Smooth muscle cell (in vitro differentiated cells): Measurements from ENCODE around the gene RASGEF1C. TPM values are rescaled to one million over a fixed set of nuclear protein-coding genes. Genes with fewer than 3 reads are reported as not detected.

ENCODE experiments used
- DNase-seq: peaks from one replicate; lab custom pipeline; 2025; ENCODE audit not compliant: unreplicated experiment; lab: John Stamatoyannopoulos, UW
- H2AFZ ChIP-seq: fragments of 200-600 bp; sonication (generic); 2 replicates; pipeline ENCODE4 v1.6.0; 2016; ENCODE audit warnings: antibody characterized with exemption, low read depth, mild to moderate bottlenecking
- H3F3A ChIP-seq: fragments of 200-600 bp; sonication (generic); 2 replicates; pipeline ENCODE4 v1.6.0; 2017; ENCODE audit warnings: antibody characterized with exemption, low read depth
- H3K27ac ChIP-seq: fragments of 200-600 bp; sonication (generic); 2 replicates; pipeline ENCODE4 v1.5.1; 2016; ENCODE audit warnings: low read depth, mild to moderate bottlenecking
- H3K27me3 ChIP-seq: fragments of 200-600 bp; sonication (generic); 2 replicates; pipeline ENCODE4 v1.6.1; 2016; ENCODE audit warnings: low read depth, mild to moderate bottlenecking
- H3K36me3 ChIP-seq: fragments of 200-600 bp; sonication (generic); 2 replicates; pipeline ENCODE4 v1.5.1; 2016; ENCODE audit warnings: low read depth
- H3K4me1 ChIP-seq: fragments of 200-600 bp; sonication (generic); 2 replicates; pipeline ENCODE4 v1.5.1; 2016; ENCODE audit warnings: low read depth
- H3K4me2 ChIP-seq: fragments of 200-600 bp; sonication (generic); 2 replicates; pipeline ENCODE4 v1.6.0; 2016; ENCODE audit warnings: mild to moderate bottlenecking
- H3K4me3 ChIP-seq: fragments of 200-600 bp; sonication (generic); 2 replicates; pipeline ENCODE4 v1.5.1; 2016; ENCODE audit warnings: mild to moderate bottlenecking
- H3K79me2 ChIP-seq: fragments of 200-600 bp; sonication (generic); 2 replicates; pipeline ENCODE4 v1.6.0; 2016; ENCODE audit warnings: low read depth, mild to moderate bottlenecking
- H3K9ac ChIP-seq: fragments of 200-600 bp; sonication (generic); 2 replicates; pipeline ENCODE4 v1.6.0; 2016; ENCODE audit warnings: low read depth
- H3K9me3 ChIP-seq: fragments of 200-600 bp; sonication (generic); replicated peaks from 2 replicates; pipeline ENCODE4 v1.5.1; 2016; ENCODE audit warnings: low read depth
- H4K20me1 ChIP-seq: fragments of 200-600 bp; sonication (generic); 2 replicates; pipeline ENCODE4 v1.6.0; 2016; ENCODE audit warnings: low read depth
- WGBS: methylation state at CpG from one replicate; pipeline ENCODE4 v1.1.7; 2016; ENCODE audit warnings: low lambda C conversion rate; 5-methylcytosine and 5-hydroxymethylcytosine counted together
- polyA plus RNA-seq: library from polyadenylated mRNA; unstranded; fragments of >200 nt; fragmentation: Nextera tagmentation; extraction: Ambion mirVana; gene quantifications from 2 replicates; pipeline ENCODE4 v1.2.1, GENCODE V29; 2016
- total RNA-seq: library from RNA; depleted of rRNA; stranded (reverse); fragments of >200 nt; gene quantifications from 2 replicates; pipeline ENCODE4 v1.2.3, GENCODE V29; 2014
- TF ChIP-seq, protein P1 (sequence below): fragments of 200-600 bp; sonication (generic); IDR thresholded peaks from 2 replicates; pipeline ENCODE4 v1.5.1; 2017; ENCODE audit warnings: borderline replicate concordance, mild to moderate bottlenecking, antibody characterized with exemption; ENCODE audit not compliant: insufficient read depth, poor library complexity, severe bottlenecking

RASGEF1C gene
- total and polyA plus RNA-seq, 2 experiments from 2014 or later, result 0.14 TPM; not detected in 1

DNA sequence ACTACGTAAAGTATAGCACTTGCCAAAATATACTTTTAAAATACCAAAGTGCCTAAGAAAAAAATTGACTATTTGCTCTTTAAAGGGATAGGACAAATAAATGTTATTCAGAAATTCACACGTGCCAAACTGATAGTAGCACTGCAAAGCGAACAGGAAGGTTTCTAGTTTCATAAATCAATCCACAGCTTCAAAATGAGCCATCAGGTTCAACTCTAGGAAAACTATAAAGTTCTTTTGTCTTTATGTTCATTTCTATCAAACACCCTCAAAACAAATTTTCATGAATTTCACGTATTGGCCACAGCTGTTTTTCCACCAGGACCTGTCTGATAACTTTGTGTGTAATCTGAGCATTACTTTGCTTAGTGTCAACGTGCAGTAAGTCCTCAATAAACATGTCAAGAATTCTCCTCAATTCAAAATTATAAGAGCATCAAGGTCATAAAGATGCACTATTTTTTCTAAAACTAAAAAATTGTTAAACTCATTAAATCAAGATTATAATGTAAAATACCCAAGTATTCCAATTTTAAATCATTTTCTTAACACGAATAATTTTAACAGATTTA lies 140.4 kb downstream of the RASGEF1C start:
- TF ChIP-seq, protein P1, sequence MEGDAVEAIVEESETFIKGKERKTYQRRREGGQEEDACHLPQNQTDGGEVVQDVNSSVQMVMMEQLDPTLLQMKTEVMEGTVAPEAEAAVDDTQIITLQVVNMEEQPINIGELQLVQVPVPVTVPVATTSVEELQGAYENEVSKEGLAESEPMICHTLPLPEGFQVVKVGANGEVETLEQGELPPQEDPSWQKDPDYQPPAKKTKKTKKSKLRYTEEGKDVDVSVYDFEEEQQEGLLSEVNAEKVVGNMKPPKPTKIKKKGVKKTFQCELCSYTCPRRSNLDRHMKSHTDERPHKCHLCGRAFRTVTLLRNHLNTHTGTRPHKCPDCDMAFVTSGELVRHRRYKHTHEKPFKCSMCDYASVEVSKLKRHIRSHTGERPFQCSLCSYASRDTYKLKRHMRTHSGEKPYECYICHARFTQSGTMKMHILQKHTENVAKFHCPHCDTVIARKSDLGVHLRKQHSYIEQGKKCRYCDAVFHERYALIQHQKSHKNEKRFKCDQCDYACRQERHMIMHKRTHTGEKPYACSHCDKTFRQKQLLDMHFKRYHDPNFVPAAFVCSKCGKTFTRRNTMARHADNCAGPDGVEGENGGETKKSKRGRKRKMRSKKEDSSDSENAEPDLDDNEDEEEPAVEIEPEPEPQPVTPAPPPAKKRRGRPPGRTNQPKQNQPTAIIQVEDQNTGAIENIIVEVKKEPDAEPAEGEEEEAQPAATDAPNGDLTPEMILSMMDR, result no peak
- no peak for DNase-seq
- Histone ChIP-seq H3K9me3 (no peaks in the 10 kb centered on the region), H3K4me3 (no peak overlapping the region), H3K36me3 (no peaks in the 10 kb centered on the region), H3K4me1 (peaks cover 34% of the 10 kb centered on the region), H3K27ac (no peak overlapping the region), H2AFZ (no peak overlapping the region), H4K20me1 (peaks cover 67% of the 10 kb centered on the region), H3K4me2 (no peak overlapping the region), H3K27me3 (no peaks in the 10 kb centered on the region), H3K9ac (no peak overlapping the region), H3F3A (no peaks in the 10 kb centered on the region), H3K79me2 (peaks cover 71% of the 10 kb centered on the region)
- 61% methylated on average over 6 of the region's 6 CpGs for WGBS

DNA sequence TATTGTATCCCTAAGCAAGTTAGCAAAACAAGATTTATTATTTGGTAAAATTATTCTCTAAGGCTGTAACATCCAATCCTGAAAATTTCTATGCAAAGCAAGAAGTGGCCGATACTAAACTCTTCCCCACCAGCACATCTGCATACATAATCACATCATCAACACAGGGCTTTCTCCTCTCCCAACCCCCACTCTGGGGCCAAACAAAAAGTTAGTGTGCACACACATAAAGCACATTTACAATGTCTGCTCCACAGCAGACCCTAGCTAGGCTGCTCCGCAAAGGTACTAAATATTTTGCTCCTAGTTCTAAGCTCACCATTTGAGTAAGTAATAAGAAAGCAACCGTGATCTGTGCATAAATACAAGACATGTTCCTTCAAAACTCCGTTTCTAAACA lies 141.0 kb downstream of the RASGEF1C start:
- no peaks in the 10 kb centered on the region for H3K9me3 ChIP-seq
- DNase-seq, result no peak
- peaks cover 76% of the 10 kb centered on the region for H3K79me2 ChIP-seq
- H3K9ac ChIP-seq, result no peak overlapping the region
- peaks cover 34% of the 10 kb centered on the region for H3K4me1 ChIP-seq
- H3F3A ChIP-seq, result no peaks in the 10 kb centered on the region
- WGBS, result 63% methylated on average over 4 of the region's 4 CpGs
- H4K20me1 ChIP-seq, result peaks cover 71% of the 10 kb centered on the region
- no peak overlapping the region for H3K4me2 ChIP-seq
- H2AFZ ChIP-seq, result no peak overlapping the region
- H3K27ac ChIP-seq, result no peak overlapping the region
- H3K36me3 ChIP-seq, result no peaks in the 10 kb centered on the region
- no peaks in the 10 kb centered on the region for H3K27me3 ChIP-seq
- TF ChIP-seq, protein P1, result no peak
- no peak overlapping the region for H3K4me3 ChIP-seq

DNA sequence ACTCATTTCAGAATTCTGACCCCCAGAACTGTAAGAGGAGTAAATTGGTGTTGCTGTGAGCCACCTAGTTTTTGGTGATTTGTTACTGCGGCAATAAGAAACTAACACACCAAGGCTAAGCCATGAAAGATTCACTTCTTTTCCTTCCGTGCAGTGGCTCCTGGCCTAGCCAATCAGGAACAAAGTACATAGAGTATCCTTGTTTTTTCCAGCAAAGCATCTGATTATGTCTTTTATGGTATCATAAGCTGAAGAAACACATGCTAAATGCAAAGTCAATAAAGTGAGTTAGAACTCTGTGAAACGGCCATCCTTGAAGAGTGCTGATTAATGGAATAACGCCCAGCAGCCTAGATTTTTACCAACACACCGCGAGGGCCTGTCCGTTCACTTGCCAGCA lies 148.8 kb downstream of the RASGEF1C start:
- TF ChIP-seq, protein P1, result no peak

DNA sequence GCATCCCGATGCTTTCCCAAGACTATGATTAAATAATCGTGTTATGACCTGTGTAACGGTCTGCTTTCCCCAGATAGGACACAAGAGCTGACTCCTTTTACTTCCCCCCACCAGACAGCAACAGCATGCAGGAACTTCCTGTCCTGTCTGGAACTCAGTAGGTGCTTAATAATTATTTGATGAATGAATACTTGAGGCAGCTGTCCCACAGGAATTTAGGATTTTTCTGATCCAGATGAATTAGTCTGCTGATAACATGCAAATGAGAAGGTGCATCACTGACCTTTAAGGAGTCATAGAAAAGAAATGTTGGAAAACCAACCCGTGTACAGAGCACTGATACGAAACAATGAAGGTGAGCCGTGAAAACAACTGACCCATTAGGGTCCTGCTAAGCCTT lies 149.7 kb downstream of the RASGEF1C start:
- H3K9ac ChIP-seq, result no peak overlapping the region
- H4K20me1 ChIP-seq, result peaks cover 82% of the 10 kb centered on the region
- no peaks in the 10 kb centered on the region for H3F3A ChIP-seq
- 79% methylated on average over 6 of the region's 6 CpGs for WGBS
- DNase-seq, result no peak
- no peak overlapping the region for H3K4me3 ChIP-seq
- peaks cover 64% of the 10 kb centered on the region for H3K79me2 ChIP-seq
- H3K27ac ChIP-seq, result no peak overlapping the region
- TF ChIP-seq, protein P1, result no peak
- no peak overlapping the region for H3K4me2 ChIP-seq
- peaks cover 18% of the 10 kb centered on the region for H3K4me1 ChIP-seq
- no peaks in the 10 kb centered on the region for H3K27me3 ChIP-seq
- H3K9me3 ChIP-seq, result no peaks in the 10 kb centered on the region
- H3K36me3 ChIP-seq, result no peaks in the 10 kb centered on the region
- H2AFZ ChIP-seq, result no peak overlapping the region

More for the DNA sequence above, 148.8 kb downstream of the RASGEF1C start:
- no peak for DNase-seq
- peaks cover 82% of the 10 kb centered on the region for H4K20me1 ChIP-seq
- H3K9ac ChIP-seq, result no peak overlapping the region
- H3K27ac ChIP-seq, result no peak overlapping the region
- H3K9me3 ChIP-seq, result no peaks in the 10 kb centered on the region
- H3K79me2 ChIP-seq, result peaks cover 64% of the 10 kb centered on the region
- H3F3A ChIP-seq, result no peaks in the 10 kb centered on the region
- H3K4me2 ChIP-seq, result no peak overlapping the region
- H2AFZ ChIP-seq, result no peak overlapping the region
- peaks cover 12% of the 10 kb centered on the region for H3K4me1 ChIP-seq
- no peak overlapping the region for H3K4me3 ChIP-seq
- 97% methylated on average over 7 of the region's 7 CpGs for WGBS
- H3K36me3 ChIP-seq, result no peaks in the 10 kb centered on the region
- H3K27me3 ChIP-seq, result no peaks in the 10 kb centered on the region
